ENCODE results near the gene GNMT.

GRCh38 chr6:42923666-42924065 lies 36.9 kb upstream of the GNMT start:
- no peak for TF ChIP-seq EZH2 (IDR thresholded peaks at IDR 0.05)
- no peak for TF ChIP-seq POLR2AphosphoS5 (IDR thresholded peaks at IDR 0.05; ENCODE audit: borderline replicate concordance, low read depth, low read length)
- TF ChIP-seq FOXP2 (optimal IDR thresholded peaks at IDR 0.05; ENCODE audit: control extremely low read depth, extremely low read length, insufficient read depth) = no peak
